ENCODE data around the gene LRMDA. TPM values are rescaled to one million over a fixed set of nuclear protein-coding genes. Genes with fewer than 3 reads are reported as not detected.

Gene LRMDA
- total RNA-seq, 6 experiments from 2014 or later, result 0.32 TPM; not detected in 5

DNA sequence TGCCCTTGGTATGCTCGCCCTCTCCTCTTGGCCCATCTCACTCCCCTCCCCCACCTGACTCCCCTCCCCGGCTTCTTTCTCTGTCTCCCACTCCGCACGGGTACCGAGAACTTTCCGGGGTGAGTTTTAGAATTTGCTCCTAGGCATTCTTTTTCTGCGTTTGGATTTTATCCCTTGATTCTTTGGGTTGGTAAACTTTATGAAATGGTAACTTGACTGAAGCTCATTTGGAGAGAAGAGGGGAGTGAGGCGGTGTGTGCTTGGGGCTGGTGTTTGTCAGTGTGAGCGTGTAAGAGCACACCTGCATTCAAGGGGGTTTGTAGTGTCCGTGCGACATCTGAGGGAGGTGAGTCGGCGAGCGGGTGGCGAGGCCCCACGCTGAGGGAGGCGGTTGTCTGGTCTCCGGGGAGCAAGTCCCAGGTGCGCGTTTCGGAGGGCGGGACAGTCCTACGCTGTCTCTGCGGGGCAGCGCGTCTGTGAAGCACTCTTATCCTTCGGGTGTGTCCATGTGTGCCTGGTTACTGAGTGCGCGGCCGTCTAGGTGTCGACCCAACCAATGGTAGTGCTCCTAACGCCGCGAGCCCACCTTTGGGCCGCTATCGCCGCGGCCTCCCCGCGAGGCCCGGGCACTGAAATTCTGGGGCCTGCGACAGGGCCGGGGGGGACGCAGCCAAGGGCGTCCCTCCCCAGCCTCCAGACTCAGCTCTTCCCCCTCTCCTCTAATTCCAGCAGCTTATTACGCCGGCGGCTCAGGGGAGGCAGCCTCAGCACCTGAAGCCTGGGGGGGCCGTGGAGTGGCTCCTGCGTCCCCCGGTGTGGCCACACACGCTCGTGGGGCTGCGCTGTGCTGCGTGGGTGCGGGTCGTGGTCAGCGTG is 27.2 kb upstream of the LRMDA start:
- TF ChIP-seq, protein P1, sequence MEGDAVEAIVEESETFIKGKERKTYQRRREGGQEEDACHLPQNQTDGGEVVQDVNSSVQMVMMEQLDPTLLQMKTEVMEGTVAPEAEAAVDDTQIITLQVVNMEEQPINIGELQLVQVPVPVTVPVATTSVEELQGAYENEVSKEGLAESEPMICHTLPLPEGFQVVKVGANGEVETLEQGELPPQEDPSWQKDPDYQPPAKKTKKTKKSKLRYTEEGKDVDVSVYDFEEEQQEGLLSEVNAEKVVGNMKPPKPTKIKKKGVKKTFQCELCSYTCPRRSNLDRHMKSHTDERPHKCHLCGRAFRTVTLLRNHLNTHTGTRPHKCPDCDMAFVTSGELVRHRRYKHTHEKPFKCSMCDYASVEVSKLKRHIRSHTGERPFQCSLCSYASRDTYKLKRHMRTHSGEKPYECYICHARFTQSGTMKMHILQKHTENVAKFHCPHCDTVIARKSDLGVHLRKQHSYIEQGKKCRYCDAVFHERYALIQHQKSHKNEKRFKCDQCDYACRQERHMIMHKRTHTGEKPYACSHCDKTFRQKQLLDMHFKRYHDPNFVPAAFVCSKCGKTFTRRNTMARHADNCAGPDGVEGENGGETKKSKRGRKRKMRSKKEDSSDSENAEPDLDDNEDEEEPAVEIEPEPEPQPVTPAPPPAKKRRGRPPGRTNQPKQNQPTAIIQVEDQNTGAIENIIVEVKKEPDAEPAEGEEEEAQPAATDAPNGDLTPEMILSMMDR (IDR thresholded peaks at IDR 0.05), result no peak
- Mint-ChIP-seq H3K27me3 (ENCODE audit: insufficient read depth) (peaks cover 4% of the 10 kb centered on the region; the same call in 1 of the 2 replicates), H3K36me3 (ENCODE audit: low read depth) (no peaks in the 10 kb centered on the region), H3K4me1 (ENCODE audit: low read depth) (peaks cover 19% of the 10 kb centered on the region), H3K4me3 (peak overlapping the region; percentile 98), H3K9me3 (no peaks in the 10 kb centered on the region), H3K27ac (no peak overlapping the region)
- DNase-seq, result no peak

DNA sequence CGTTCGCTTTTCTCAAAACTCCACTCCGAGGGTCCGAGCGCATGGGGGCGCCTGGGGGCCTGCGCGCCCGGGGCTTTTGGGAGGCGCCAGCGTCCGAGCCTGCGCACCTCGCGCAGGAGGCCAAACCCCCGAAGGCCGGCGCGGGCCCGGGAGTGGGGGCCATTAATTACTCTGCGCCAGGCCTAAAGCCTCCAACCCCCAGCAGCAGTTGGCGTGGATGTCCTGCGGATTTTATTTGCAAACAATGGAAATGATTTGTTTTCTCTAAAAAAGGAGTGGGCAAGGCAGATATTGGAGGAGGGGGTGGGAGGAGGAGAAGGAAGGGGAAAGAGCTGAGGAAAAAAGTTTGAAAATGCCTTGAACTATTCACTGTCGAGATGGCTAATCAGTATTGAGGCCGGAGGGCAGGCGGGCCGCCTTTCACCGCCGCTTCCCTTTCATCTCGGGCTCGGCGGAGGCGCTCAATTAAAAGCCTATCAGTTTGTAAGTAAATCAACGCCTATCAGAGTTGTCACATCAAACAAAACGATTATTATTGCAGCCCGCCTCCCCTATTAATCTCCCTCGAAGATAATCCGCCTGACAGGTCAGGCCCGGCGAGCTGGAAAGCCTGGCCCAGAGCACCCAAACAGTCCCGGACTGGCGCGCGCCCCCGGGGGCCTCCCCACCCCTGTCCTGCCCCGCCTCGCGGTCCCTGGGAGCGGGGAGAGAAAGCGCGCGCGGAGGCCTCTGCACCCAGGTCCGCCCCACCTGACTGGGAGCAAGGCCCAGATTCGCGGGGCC is 26.4 kb upstream of the LRMDA start:
- Mint-ChIP-seq H3K9me3 (no peaks in the 10 kb centered on the region), H3K36me3 (ENCODE audit: low read depth) (no peaks in the 10 kb centered on the region)
- no peak for DNase-seq

DNA sequence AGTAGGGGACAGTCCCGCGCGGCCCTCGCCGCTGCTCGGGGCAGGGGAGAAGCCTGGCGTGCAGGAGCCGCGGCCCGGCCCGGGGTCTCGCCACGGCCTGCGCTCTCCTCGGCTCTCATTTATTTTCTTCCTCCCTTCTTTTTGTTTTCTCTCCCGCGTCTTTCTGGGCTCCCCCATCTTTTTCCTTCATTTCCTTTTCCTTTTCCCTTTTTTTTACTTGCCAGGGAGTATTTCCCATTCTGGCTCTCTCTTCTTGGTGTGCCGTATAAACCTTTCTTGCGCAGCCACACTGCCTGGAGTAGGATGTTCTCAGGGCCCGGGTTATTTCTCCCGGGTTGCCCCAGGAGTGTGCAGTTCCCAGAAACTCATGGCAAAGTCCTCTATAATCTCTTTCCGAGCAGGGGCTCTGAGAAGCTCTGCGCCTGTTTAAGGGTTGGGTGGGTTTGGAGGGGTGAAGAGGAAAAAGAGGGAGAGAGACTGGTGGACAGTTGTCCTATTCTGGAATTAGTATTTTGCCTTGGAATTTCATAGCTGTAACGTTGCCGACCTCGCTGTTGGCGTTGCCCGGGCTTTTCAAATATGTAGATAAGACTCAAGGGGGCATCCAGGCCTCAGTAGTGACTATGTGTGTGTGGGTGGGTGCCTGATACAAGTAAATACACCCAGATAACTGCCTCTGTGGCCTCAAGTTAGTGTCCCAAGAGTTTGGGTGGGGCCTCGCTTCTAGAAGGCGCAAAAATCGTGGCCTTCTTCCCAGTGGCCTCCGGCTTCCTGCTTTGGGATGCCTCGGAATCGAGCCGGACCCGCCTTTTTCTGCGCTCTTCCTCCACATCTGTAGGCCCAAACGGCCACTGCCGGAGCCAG is 25.6 kb upstream of the LRMDA start:
- TF ChIP-seq, protein P1 (IDR thresholded peaks at IDR 0.05), result no peak
- no peaks in the 10 kb centered on the region for H3K9me3 Mint-ChIP-seq
- H3K36me3 Mint-ChIP-seq (ENCODE audit: low read depth), result no peaks in the 10 kb centered on the region
- H3K4me3 Mint-ChIP-seq, result no peak overlapping the region
- no peak overlapping the region for H3K27ac Mint-ChIP-seq
- H3K4me1 Mint-ChIP-seq (ENCODE audit: low read depth), result peaks cover 19% of the 10 kb centered on the region
- DNase-seq, result no peak
- peaks cover 14% of the 10 kb centered on the region for H3K27me3 Mint-ChIP-seq (ENCODE audit: insufficient read depth)

More for the DNA sequence above, 26.4 kb upstream of the LRMDA start:
- Mint-ChIP-seq H3K27ac (no peak overlapping the region), H3K27me3 (ENCODE audit: insufficient read depth) (peaks cover 7% of the 10 kb centered on the region; the same call in 1 of the 2 replicates), H3K4me3 (no peak overlapping the region), H3K4me1 (ENCODE audit: low read depth) (peaks cover 19% of the 10 kb centered on the region)
- TF ChIP-seq, protein P1 (IDR thresholded peaks at IDR 0.05), result no peak

DNA sequence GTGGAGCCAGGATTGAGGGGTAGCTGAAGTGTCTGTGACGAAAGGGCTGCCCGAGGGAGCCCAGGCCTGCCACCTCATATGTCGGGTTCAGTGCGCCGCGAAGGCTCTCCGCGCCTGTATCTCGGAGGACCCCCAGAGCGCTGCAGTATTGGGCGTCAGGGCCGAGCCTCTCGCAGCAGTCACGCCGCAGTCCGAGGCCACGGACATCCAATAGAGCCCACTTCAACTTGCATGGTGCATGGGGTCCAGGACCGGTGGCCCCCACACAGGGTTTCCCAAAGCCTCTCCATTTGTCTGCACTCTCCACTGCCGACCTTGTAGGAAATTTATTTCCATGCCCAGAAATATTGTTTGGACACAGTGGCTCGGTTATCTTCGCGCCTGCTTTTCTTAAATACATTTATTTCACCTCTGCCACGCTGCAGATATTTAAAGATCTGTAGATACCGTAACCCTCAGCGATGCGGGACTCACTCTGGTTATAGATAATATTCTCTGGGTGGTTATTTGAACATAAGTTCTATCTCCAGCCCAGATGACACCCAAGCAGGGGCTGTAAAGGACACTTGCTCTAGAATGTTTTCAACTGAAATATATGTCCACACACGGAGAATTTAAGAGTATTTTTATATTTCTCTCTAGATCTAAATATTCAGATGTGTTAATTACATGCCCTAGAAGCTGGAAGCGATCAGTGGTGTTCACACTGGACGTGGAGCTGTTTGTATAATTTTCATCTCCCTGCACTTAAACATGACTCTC is 24.8 kb upstream of the LRMDA start:
- H3K9me3 Mint-ChIP-seq, result no peaks in the 10 kb centered on the region
- H3K4me3 Mint-ChIP-seq, result no peak overlapping the region; the same call in 1 of the 2 replicates
- peaks cover 14% of the 10 kb centered on the region for H3K27me3 Mint-ChIP-seq (ENCODE audit: insufficient read depth)
- no peak overlapping the region for H3K27ac Mint-ChIP-seq
- no peaks in the 10 kb centered on the region for H3K36me3 Mint-ChIP-seq (ENCODE audit: low read depth)
- TF ChIP-seq, protein P1 (IDR thresholded peaks at IDR 0.05), result no peak
- peaks cover 19% of the 10 kb centered on the region for H3K4me1 Mint-ChIP-seq (ENCODE audit: low read depth)
- DNase-seq, result no peak
